Thyroid gland (tissue), 4 donors: Measurements from ENCODE around the gene ETS1. TPM values are rescaled to one million over a fixed set of nuclear protein-coding genes. Genes with fewer than 3 reads are reported as not detected.

Experiments used
- DNase-seq, 2 donors: peaks; one replicate each; pipeline ENCODE4 v3.0.0-alpha.2; 2019
- H3K27ac ChIP-seq, 3 donors: fragments of 200-600 bp; sonication (generic); 1 replicate in 2 of 3; 2 replicates in 1 of 3; pipeline ENCODE4 v1.5.1; 2016 to 2019; ENCODE audit warnings: mild to moderate bottlenecking in 1 of 3, moderate library complexity in 1 of 3
- H3K27me3 ChIP-seq: fragments of 200-600 bp; sonication (generic); one replicate; pipeline ENCODE4 v1.5.1; 2019
- H3K36me3 ChIP-seq, 2 donors: fragments of 200-600 bp; sonication (generic); one replicate each; pipeline ENCODE4 v1.5.1; 2016 to 2019
- H3K4me1 ChIP-seq, 2 donors: fragments of 200-600 bp; sonication (generic); one replicate each; pipeline ENCODE4 v1.5.1; 2017 to 2019
- H3K4me3 ChIP-seq, 3 donors: fragments of 200-600 bp; sonication (generic); replicated peaks in 1 of 3; 1 replicate in 2 of 3; 2 replicates in 1 of 3; pipeline ENCODE4 v1.5.1; 2016; ENCODE audit warnings: mild to moderate bottlenecking in 1 of 3
- H3K9me3 ChIP-seq: fragments of 200-600 bp; sonication (generic); one replicate; pipeline ENCODE4 v1.5.1; 2017
- CTCF ChIP-seq, 6 experiments: fragments of 200-600 bp in 3 of 6; fragments of 450-650 bp in 3 of 6; sonication (generic) in 3 of 6; IDR thresholded peaks; one replicate each; pipeline ENCODE4 v1.5.1; 2016 to 2019; ENCODE audit warnings: antibody characterized with exemption in 6 of 6, mild to moderate bottlenecking in 2 of 6, inconsistent platforms in 1 of 6, moderate library complexity in 1 of 6
- POLR2A ChIP-seq, 2 donors: fragments of 450-650 bp; IDR thresholded peaks; one replicate each; pipeline ENCODE4 v1.6.1; 2017; ENCODE audit warnings: antibody characterized with exemption in 2 of 2, mild to moderate bottlenecking in 2 of 2, moderate library complexity in 1 of 2
- WGBS, 2 donors: methylation state at CpG; one replicate each; pipeline ENCODE4 v1.1.5; 2017; 5-methylcytosine and 5-hydroxymethylcytosine counted together
- intact Hi-C: fragments of 100-400 bp; cut with DNase I; formaldehyde crosslinking; loops from one replicate; pipeline ENCODE4 v1.15.1; 2023
- total RNA-seq, 4 donors: library from RNA; depleted of rRNA; stranded (reverse); fragments of >200 nt; gene quantifications; one replicate each; pipeline ENCODE4 v1.2.3, GENCODE V29; 2016

Gene ETS1
- total RNA-seq, 4 donors from 2014 or later = 38.4 to 79.4 (median 58.4) TPM

- Histone ChIP-seq H3K4me1 (peaks cover 8 to 27% of the 10 kb centered on the region in 2 donors), H3K4me3 (no peak overlapping the region), H3K27me3 (no peaks in the 10 kb centered on the region), H3K9me3 (no peaks in the 10 kb centered on the region), H3K36me3 (peaks cover 21 to 51% of the 10 kb centered on the region in 2 donors), H3K27ac (peak overlapping the region in 1 of 3 donors; percentile 9)
- intact Hi-C loops = no loop called here
- WGBS, 2 donors = 70 to 74% methylated on average over 5 of the region's 5 CpGs
- DNase-seq = no peak
- TF ChIP-seq CTCF (IDR thresholded peaks at IDR 0.05) = no peak
- no peak for TF ChIP-seq POLR2A (IDR thresholded peaks at IDR 0.05)
Observed at GRCh38 chr11:128487978-128488377, 99.4 kb downstream of the ETS1 start.

- H3K27me3 ChIP-seq = no peaks in the 10 kb centered on the region
- no peak for DNase-seq
- H3K4me3 ChIP-seq = no peak overlapping the region
- H3K4me1 ChIP-seq = peaks cover 3 to 39% of the 10 kb centered on the region in 2 donors
- H3K27ac ChIP-seq = peak overlapping the region in 2 of 3 donors; percentile 26 to 36
- H3K9me3 ChIP-seq = no peaks in the 10 kb centered on the region
- 76 to 86% methylated on average over 4 of the region's 4 CpGs for WGBS, 2 donors
- intact Hi-C loops = no loop called here
- H3K36me3 ChIP-seq = peaks cover 22 to 39% of the 10 kb centered on the region in 2 donors
- no peak for TF ChIP-seq CTCF (IDR thresholded peaks at IDR 0.05)
- TF ChIP-seq POLR2A (IDR thresholded peaks at IDR 0.05) = no peak
Observed at GRCh38 chr11:128484172-128484571, 103.2 kb downstream of the ETS1 start.

- H3K36me3 ChIP-seq = peaks cover 19 to 31% of the 10 kb centered on the region in 2 donors
- intact Hi-C loops = no loop called here
Observed at GRCh38 chr11:128483211-128483788, 104.1 kb downstream of the ETS1 start.

GRCh38 chr11:128482512-128483191, 104.7 kb downstream of the ETS1 start:
- intact Hi-C loops = no loop called here
- Histone ChIP-seq H3K9me3 (no peaks in the 10 kb centered on the region), H3K27ac (peak overlapping the region; percentile 12 to 63 (median 34)), H3K4me1 (peaks cover 8 to 43% of the 10 kb centered on the region in 2 donors), H3K4me3 (no peak overlapping the region), H3K27me3 (no peaks in the 10 kb centered on the region), H3K36me3 (peaks cover 19 to 25% of the 10 kb centered on the region in 2 donors)
- TF ChIP-seq POLR2A (IDR thresholded peaks at IDR 0.05) (no peak), CTCF (IDR thresholded peaks at IDR 0.05) (no peak)
- no peak for DNase-seq
- 81 to 84% methylated on average over 10 to 11 of the region's 11 CpGs for WGBS, 2 donors

More at GRCh38 chr11:128483211-128483788, 104.1 kb downstream of the ETS1 start:
- no peaks in the 10 kb centered on the region for H3K27me3 ChIP-seq
- DNase-seq = no peak
- no peaks in the 10 kb centered on the region for H3K9me3 ChIP-seq
- H3K27ac ChIP-seq = peak overlapping the region in 2 of 3 donors; percentile 26 to 36
- no peak for TF ChIP-seq POLR2A (IDR thresholded peaks at IDR 0.05)
- no peak for TF ChIP-seq CTCF (IDR thresholded peaks at IDR 0.05)
- 75 to 81% methylated on average over 7 of the region's 7 CpGs for WGBS, 2 donors
- H3K4me1 ChIP-seq = peaks cover 8 to 43% of the 10 kb centered on the region in 2 donors
- H3K4me3 ChIP-seq = no peak overlapping the region

- H3K36me3 ChIP-seq = peaks cover 19% of the 10 kb centered on the region in 2 donors
- H3K9me3 ChIP-seq = no peaks in the 10 kb centered on the region
- H3K4me1 ChIP-seq = peaks cover 8 to 43% of the 10 kb centered on the region in 2 donors
Observed at GRCh38 chr11:128482092-128482491, 105.3 kb downstream of the ETS1 start.

More at GRCh38 chr11:128482092-128482491, 105.3 kb downstream of the ETS1 start:
- WGBS, 2 donors = 84 to 88% methylated on average over 3 of the region's 3 CpGs
- Histone ChIP-seq H3K4me3 (no peak overlapping the region), H3K27ac (peak overlapping the region; percentile 12 to 63 (median 34)), H3K27me3 (no peaks in the 10 kb centered on the region)
- no peak for DNase-seq
- TF ChIP-seq POLR2A (IDR thresholded peaks at IDR 0.05) = no peak
- no peak for TF ChIP-seq CTCF (IDR thresholded peaks at IDR 0.05)
- intact Hi-C loops = no loop called here
